Left ventricle myocardium inferior (tissue), 1 donor: ENCODE results near the gene SP2. TPM values are rescaled to one million over a fixed set of nuclear protein-coding genes. Genes with fewer than 3 reads are reported as not detected.

ENCODE experiments used
- DNase-seq: peaks from one replicate; pipeline ENCODE4 v3.0.0-alpha.2; 2020
- H3K27ac ChIP-seq: fragments of 200-600 bp; replicated peaks from 2 replicates; pipeline ENCODE4 v1.8.0; 2021
- H3K27me3 ChIP-seq: fragments of 200-600 bp; 2 replicates; pipeline ENCODE4 v1.8.0; 2021; ENCODE audit warnings: low read depth
- H3K36me3 ChIP-seq: fragments of 200-600 bp; 2 replicates; pipeline ENCODE4 v1.8.0; 2021
- H3K4me1 ChIP-seq: fragments of 200-600 bp; 2 replicates; pipeline ENCODE4 v1.8.0; 2021
- H3K4me3 ChIP-seq: fragments of 200-600 bp; 2 replicates; pipeline ENCODE4 v1.8.0; 2021; ENCODE audit warnings: mild to moderate bottlenecking, moderate library complexity
- H3K9me3 ChIP-seq: fragments of 200-600 bp; replicated peaks from 2 replicates; pipeline ENCODE4 v1.8.0; 2021
- intact Hi-C: fragments of 100-400 bp; cut with micrococcal nuclease; formaldehyde crosslinking; loops from one replicate; pipeline ENCODE4 v1.11.0; 2022
- total RNA-seq: library from RNA; stranded (reverse); fragmentation: NEBNext Ultra II Directional; extraction: Animal tissue kit (Norgen Biotek cat#: 25700); gene quantifications from one replicate; pipeline ENCODE4 v1.2.1, GENCODE V29; 2021
- TF ChIP-seq, protein P1 (sequence below): fragments of 200-600 bp; IDR thresholded peaks from 2 replicates; pipeline ENCODE4 v1.8.0; 2021; ENCODE audit warnings: antibody characterized with exemption, mild to moderate bottlenecking, borderline replicate concordance
- donor health status: DM: no; HTN: yes; CAD: no; lungs with severe emphysema.

Gene SP2
- total RNA-seq, 1 donor from 2014 or later, result 13.9 TPM

GRCh38 chr17:47966079-47966519 lies 70.1 kb downstream of the SP2 start:
- Histone ChIP-seq H3K27ac (peak overlapping the region; percentile 31), H3K4me3 (no peak overlapping the region), H3K36me3 (no peaks in the 10 kb centered on the region), H3K27me3 (no peaks in the 10 kb centered on the region), H3K4me1 (peaks cover 7% of the 10 kb centered on the region), H3K9me3 (no peaks in the 10 kb centered on the region)
- intact Hi-C loops, result no loop called here
- TF ChIP-seq, protein P1, sequence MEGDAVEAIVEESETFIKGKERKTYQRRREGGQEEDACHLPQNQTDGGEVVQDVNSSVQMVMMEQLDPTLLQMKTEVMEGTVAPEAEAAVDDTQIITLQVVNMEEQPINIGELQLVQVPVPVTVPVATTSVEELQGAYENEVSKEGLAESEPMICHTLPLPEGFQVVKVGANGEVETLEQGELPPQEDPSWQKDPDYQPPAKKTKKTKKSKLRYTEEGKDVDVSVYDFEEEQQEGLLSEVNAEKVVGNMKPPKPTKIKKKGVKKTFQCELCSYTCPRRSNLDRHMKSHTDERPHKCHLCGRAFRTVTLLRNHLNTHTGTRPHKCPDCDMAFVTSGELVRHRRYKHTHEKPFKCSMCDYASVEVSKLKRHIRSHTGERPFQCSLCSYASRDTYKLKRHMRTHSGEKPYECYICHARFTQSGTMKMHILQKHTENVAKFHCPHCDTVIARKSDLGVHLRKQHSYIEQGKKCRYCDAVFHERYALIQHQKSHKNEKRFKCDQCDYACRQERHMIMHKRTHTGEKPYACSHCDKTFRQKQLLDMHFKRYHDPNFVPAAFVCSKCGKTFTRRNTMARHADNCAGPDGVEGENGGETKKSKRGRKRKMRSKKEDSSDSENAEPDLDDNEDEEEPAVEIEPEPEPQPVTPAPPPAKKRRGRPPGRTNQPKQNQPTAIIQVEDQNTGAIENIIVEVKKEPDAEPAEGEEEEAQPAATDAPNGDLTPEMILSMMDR, result no peak
- no peak for DNase-seq

DNA sequence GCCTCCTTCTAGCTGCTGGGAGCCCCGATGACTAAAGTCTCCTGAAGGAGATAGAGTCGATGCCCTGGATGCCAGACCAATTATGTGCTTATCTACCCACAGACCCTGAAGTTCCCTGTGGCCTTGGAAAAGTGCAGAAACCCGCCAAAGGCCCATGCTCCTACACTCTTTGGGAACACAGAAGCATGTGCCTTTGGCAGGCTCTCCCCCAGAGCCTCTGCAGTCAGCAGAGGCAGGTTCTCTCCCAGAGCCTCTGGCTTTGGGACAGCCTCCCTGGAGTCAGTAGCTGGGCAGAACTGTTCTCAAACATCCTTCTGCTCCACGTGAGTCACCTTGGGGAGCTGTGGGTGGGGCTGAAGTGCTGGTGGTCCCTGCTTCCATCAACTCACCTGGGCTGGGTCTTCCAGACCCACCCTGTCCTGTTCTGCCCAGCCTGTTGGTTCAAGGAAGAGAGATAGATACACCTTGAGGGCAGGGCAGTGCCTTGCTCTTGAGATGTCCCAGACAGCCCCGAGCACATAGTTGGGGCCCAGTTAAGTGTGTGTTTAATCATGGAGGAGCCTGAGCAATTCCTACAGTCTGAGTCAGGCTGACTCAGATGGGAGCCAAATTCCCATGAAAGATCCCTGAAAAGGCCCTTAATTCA lies 71.7 kb downstream of the SP2 start:
- TF ChIP-seq, protein P1, result no peak
- Histone ChIP-seq H3K4me1 (peaks cover 21% of the 10 kb centered on the region), H3K27ac (no peak overlapping the region), H3K4me3 (no peak overlapping the region), H3K9me3 (no peaks in the 10 kb centered on the region), H3K36me3 (no peaks in the 10 kb centered on the region), H3K27me3 (no peaks in the 10 kb centered on the region)
- intact Hi-C loops, result no loop called here
- no peak for DNase-seq

GRCh38 chr17:47968836-47969235 lies 72.8 kb downstream of the SP2 start:
- Histone ChIP-seq H3K36me3 (peaks cover 7% of the 10 kb centered on the region), H3K27ac (no peak overlapping the region), H3K9me3 (no peaks in the 10 kb centered on the region), H3K4me1 (peaks cover 21% of the 10 kb centered on the region), H3K4me3 (no peak overlapping the region), H3K27me3 (no peaks in the 10 kb centered on the region)
- TF ChIP-seq, protein P1, result no peak
- DNase-seq, result no peak
- intact Hi-C loops, result no loop called here

GRCh38 chr17:47969930-47970724 lies 74.1 kb downstream of the SP2 start:
- DNase-seq, result no peak
- peak overlapping the region; percentile 93 for H3K4me3 ChIP-seq
- H3K27ac ChIP-seq, result peak overlapping the region; percentile 54
- peaks cover 20% of the 10 kb centered on the region for H3K36me3 ChIP-seq
- H3K27me3 ChIP-seq, result no peaks in the 10 kb centered on the region
- H3K4me1 ChIP-seq, result peaks cover 21% of the 10 kb centered on the region
- intact Hi-C loops, result loop anchor here (10.0 kb wide), 1 partner anchor 125 kb away; the partner anchor contains the start of gene SCRN2
- TF ChIP-seq, protein P1, result no peak
- no peaks in the 10 kb centered on the region for H3K9me3 ChIP-seq

DNA sequence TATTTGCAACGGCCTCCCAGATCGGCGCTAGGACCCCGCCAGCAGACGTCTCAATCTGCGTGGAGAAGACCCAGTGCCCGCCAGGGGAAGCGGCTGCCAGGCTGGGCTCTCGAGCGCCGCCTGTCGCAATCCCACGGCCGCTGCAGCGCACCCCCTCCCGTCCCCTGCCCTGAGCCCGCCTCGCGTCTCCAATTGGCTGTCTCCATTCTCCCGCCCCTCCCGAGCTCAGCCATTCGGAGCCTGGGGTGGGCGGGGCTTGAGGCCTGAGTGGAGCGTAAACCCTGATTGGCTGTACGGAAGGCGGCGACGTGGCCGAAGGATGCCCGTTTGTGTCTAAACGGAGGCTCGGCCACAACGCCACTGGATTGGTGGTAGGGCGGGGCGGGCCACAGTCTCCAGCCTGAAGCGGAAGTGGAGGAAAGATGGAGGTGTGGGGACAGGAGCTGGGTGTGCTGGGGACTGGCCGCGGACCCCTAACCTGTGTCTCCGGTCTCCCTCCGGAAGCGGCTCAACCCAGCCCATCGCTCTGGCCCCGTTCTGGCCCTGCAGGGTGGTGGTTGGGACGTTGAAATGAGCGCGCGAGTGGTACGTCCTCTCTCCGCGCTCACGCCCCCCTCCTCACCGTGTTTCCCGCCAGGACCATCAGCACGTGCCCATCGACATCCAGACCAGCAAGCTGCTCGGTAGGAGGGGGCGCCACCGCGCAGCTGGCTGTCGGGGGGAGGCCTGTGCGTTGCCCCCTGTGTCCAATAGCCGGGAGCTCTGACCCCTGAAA lies 74.9 kb downstream of the SP2 start, which contains the start of gene CDK5RAP3:
Gene CDK5RAP3, plus strand, starts transcription at position 389 of the 775 bp plus-strand sequence. Its CDS starts 34 bp downstream, at position 423.
- Histone ChIP-seq H3K27me3 (no peaks in the 10 kb centered on the region), H3K36me3 (peaks cover 28% of the 10 kb centered on the region), H3K4me3 (peak within 1 kb of the TSS; percentile 93), H3K4me1 (peaks cover 21% of the 10 kb centered on the region), H3K27ac (peak within 1 kb of the TSS; percentile 85), H3K9me3 (no peaks in the 10 kb centered on the region)
- intact Hi-C loops, result loop anchor here (10.0 kb wide), 1 partner anchor 126 kb away; the partner anchor contains the start of gene SCRN2
- DNase-seq, result peak; percentile 100
- TF ChIP-seq, protein P1, result peak; percentile 97
